ENCODE measurements around the gene LRRC63.
"Not testable (repeated sequence)": the region's sequence is repeated elsewhere in the genome, so short reads cannot be mapped to it uniquely, and the experiment has no call there.

LRRC63 gene

GRCh38 chr13:46274094-46274698 lies 62.5 kb downstream of the LRRC63 start:
- H3K4me2 ChIP-seq (ENCODE audit: low read length) = no peak overlapping the region
- no peak overlapping the region for H3K4me3 ChIP-seq (ENCODE audit: low read length)
- no peak overlapping the region for H3K9ac ChIP-seq (ENCODE audit: low read depth, low read length)
- no peaks in the 10 kb centered on the region for H3K27me3 ChIP-seq (ENCODE audit: control insufficient read depth, insufficient read depth, low read length)
- no peaks in the 10 kb centered on the region for H3K9me3 ChIP-seq (replicated peaks; ENCODE audit: low read length)
- H3K36me3 ChIP-seq (ENCODE audit: insufficient read depth, low read length) = no peaks in the 10 kb centered on the region
- H3K4me1 ChIP-seq (ENCODE audit: control insufficient read depth, insufficient read depth, low read length) = no peaks in the 10 kb centered on the region

- no peaks in the 10 kb centered on the region for H3K27me3 ChIP-seq (ENCODE audit: control insufficient read depth, insufficient read depth, low read length)
- H3K36me3 ChIP-seq (ENCODE audit: insufficient read depth, low read length) = no peaks in the 10 kb centered on the region
- no peak overlapping the region for H3K4me3 ChIP-seq (ENCODE audit: low read length)
- H3K9me3 ChIP-seq (replicated peaks; ENCODE audit: low read length) = no peaks in the 10 kb centered on the region
- H3K9ac ChIP-seq (ENCODE audit: low read depth, low read length) = no peak overlapping the region
- H3K4me1 ChIP-seq (ENCODE audit: control insufficient read depth, insufficient read depth, low read length) = no peaks in the 10 kb centered on the region
- H3K4me2 ChIP-seq (ENCODE audit: low read length) = no peak overlapping the region
Observed at GRCh38 chr13:46278474-46278873, 66.7 kb downstream of the LRRC63 start.

- no peaks in the 10 kb centered on the region for H3K36me3 ChIP-seq (ENCODE audit: insufficient read depth, low read length)
- no peak overlapping the region for H3K9ac ChIP-seq (ENCODE audit: low read depth, low read length)
- no peaks in the 10 kb centered on the region for H3K27me3 ChIP-seq (ENCODE audit: control insufficient read depth, insufficient read depth, low read length)
- H3K9me3 ChIP-seq (replicated peaks; ENCODE audit: low read length) = no peaks in the 10 kb centered on the region
- no peak overlapping the region for H3K4me2 ChIP-seq (ENCODE audit: low read length)
- no peaks in the 10 kb centered on the region for H3K4me1 ChIP-seq (ENCODE audit: control insufficient read depth, insufficient read depth, low read length)
- H3K4me3 ChIP-seq (ENCODE audit: low read length) = no peak overlapping the region
Observed at GRCh38 chr13:46281779-46282178, 70.1 kb downstream of the LRRC63 start.

GRCh38 chr13:46283912-46284824 lies 72.4 kb downstream of the LRRC63 start:
- H3K4me3 ChIP-seq (ENCODE audit: low read length); H3K4me2 ChIP-seq (ENCODE audit: low read length); H3K9me3 ChIP-seq (replicated peaks; ENCODE audit: low read length); H3K9ac ChIP-seq (ENCODE audit: low read depth, low read length); H3K36me3 ChIP-seq (ENCODE audit: insufficient read depth, low read length); H3K27me3 ChIP-seq (ENCODE audit: control insufficient read depth, insufficient read depth, low read length); H3K4me1 ChIP-seq (ENCODE audit: control insufficient read depth, insufficient read depth, low read length): not testable (repeated sequence)

GRCh38 chr13:46286972-46287371 lies 75.2 kb downstream of the LRRC63 start:
- Histone ChIP-seq H3K9ac (ENCODE audit: low read depth, low read length) (no peak overlapping the region), H3K27me3 (ENCODE audit: control insufficient read depth, insufficient read depth, low read length) (peaks cover 6% of the 10 kb centered on the region), H3K9me3 (replicated peaks; ENCODE audit: low read length) (no peaks in the 10 kb centered on the region), H3K4me3 (ENCODE audit: low read length) (no peak overlapping the region), H3K36me3 (ENCODE audit: insufficient read depth, low read length) (no peaks in the 10 kb centered on the region), H3K4me1 (ENCODE audit: control insufficient read depth, insufficient read depth, low read length) (no peaks in the 10 kb centered on the region), H3K4me2 (ENCODE audit: low read length) (no peak overlapping the region)

GRCh38 chr13:46288570-46289259 lies 77.0 kb downstream of the LRRC63 start:
- Histone ChIP-seq H3K9ac (ENCODE audit: low read depth, low read length) (no peak overlapping the region), H3K36me3 (ENCODE audit: insufficient read depth, low read length) (no peaks in the 10 kb centered on the region), H3K4me1 (ENCODE audit: control insufficient read depth, insufficient read depth, low read length) (no peaks in the 10 kb centered on the region), H3K9me3 (replicated peaks; ENCODE audit: low read length) (no peaks in the 10 kb centered on the region), H3K4me3 (ENCODE audit: low read length) (no peak overlapping the region), H3K27me3 (ENCODE audit: control insufficient read depth, insufficient read depth, low read length) (peaks cover 6% of the 10 kb centered on the region), H3K4me2 (ENCODE audit: low read length) (no peak overlapping the region)

GRCh38 chr13:46289260-46289955 lies 77.7 kb downstream of the LRRC63 start:
- Histone ChIP-seq H3K4me2 (ENCODE audit: low read length) (no peak overlapping the region), H3K4me3 (ENCODE audit: low read length) (no peak overlapping the region), H3K4me1 (ENCODE audit: control insufficient read depth, insufficient read depth, low read length) (no peaks in the 10 kb centered on the region), H3K27me3 (ENCODE audit: control insufficient read depth, insufficient read depth, low read length) (peaks cover 6% of the 10 kb centered on the region), H3K9ac (ENCODE audit: low read depth, low read length) (no peak overlapping the region), H3K9me3 (replicated peaks; ENCODE audit: low read length) (no peaks in the 10 kb centered on the region), H3K36me3 (ENCODE audit: insufficient read depth, low read length) (no peaks in the 10 kb centered on the region)

GRCh38 chr13:46290434-46290833 lies 78.7 kb downstream of the LRRC63 start:
- Histone ChIP-seq H3K4me2 (ENCODE audit: low read length) (no peak overlapping the region), H3K4me3 (ENCODE audit: low read length) (no peak overlapping the region), H3K27me3 (ENCODE audit: control insufficient read depth, insufficient read depth, low read length) (peaks cover 6% of the 10 kb centered on the region), H3K9ac (ENCODE audit: low read depth, low read length) (no peak overlapping the region), H3K9me3 (replicated peaks; ENCODE audit: low read length) (no peaks in the 10 kb centered on the region), H3K36me3 (ENCODE audit: insufficient read depth, low read length) (no peaks in the 10 kb centered on the region), H3K4me1 (ENCODE audit: control insufficient read depth, insufficient read depth, low read length) (peaks cover 5% of the 10 kb centered on the region)

- Histone ChIP-seq H3K36me3 (ENCODE audit: insufficient read depth, low read length) (no peaks in the 10 kb centered on the region), H3K4me1 (ENCODE audit: control insufficient read depth, insufficient read depth, low read length) (peaks cover 27% of the 10 kb centered on the region), H3K4me2 (ENCODE audit: low read length) (no peak overlapping the region), H3K27me3 (ENCODE audit: control insufficient read depth, insufficient read depth, low read length) (peaks cover 6% of the 10 kb centered on the region), H3K4me3 (ENCODE audit: low read length) (no peak overlapping the region), H3K9ac (ENCODE audit: low read depth, low read length) (no peak overlapping the region), H3K9me3 (replicated peaks; ENCODE audit: low read length) (no peaks in the 10 kb centered on the region)
Observed at GRCh38 chr13:46293436-46293835, 81.7 kb downstream of the LRRC63 start.

GRCh38 chr13:46295491-46296114 lies 83.9 kb downstream of the LRRC63 start:
- Histone ChIP-seq H3K4me1 (ENCODE audit: control insufficient read depth, insufficient read depth, low read length) (peaks cover 27% of the 10 kb centered on the region), H3K9me3 (replicated peaks; ENCODE audit: low read length) (no peaks in the 10 kb centered on the region), H3K4me2 (ENCODE audit: low read length) (peak overlapping the region; percentile 60), H3K27me3 (ENCODE audit: control insufficient read depth, insufficient read depth, low read length) (no peaks in the 10 kb centered on the region), H3K4me3 (ENCODE audit: low read length) (peak overlapping the region; percentile 11), H3K36me3 (ENCODE audit: insufficient read depth, low read length) (no peaks in the 10 kb centered on the region), H3K9ac (ENCODE audit: low read depth, low read length) (no peak overlapping the region)
